Osteocyte (in vitro differentiated cells): Measurements from ENCODE around the gene TALDO1. TPM values are rescaled to one million over a fixed set of nuclear protein-coding genes. Genes with fewer than 3 reads are reported as not detected.

Experiments
- DNase-seq: peaks from one replicate; pipeline ENCODE4 v3.0.0; 2021; ENCODE audit warnings: mixed read lengths; ENCODE audit not compliant: unreplicated experiment; ENCODE audit errors: extremely low spot score
- H3K27ac Mint-ChIP-seq: one replicate; pipeline ENCODE4 v1.8.0; 2021; ENCODE audit warnings: mild to moderate bottlenecking, mixed read lengths; ENCODE audit not compliant: unreplicated experiment
- H3K27me3 Mint-ChIP-seq: one replicate; pipeline ENCODE4 v1.8.0; 2021; ENCODE audit warnings: mixed read lengths; ENCODE audit not compliant: unreplicated experiment
- H3K36me3 Mint-ChIP-seq: one replicate; pipeline ENCODE4 v1.8.0; 2021; ENCODE audit warnings: mixed read lengths; ENCODE audit not compliant: unreplicated experiment
- H3K4me1 Mint-ChIP-seq: one replicate; pipeline ENCODE4 v1.8.0; 2021; ENCODE audit warnings: mixed read lengths; ENCODE audit not compliant: unreplicated experiment
- H3K4me3 Mint-ChIP-seq: one replicate; pipeline ENCODE4 v1.8.0; 2021; ENCODE audit warnings: mild to moderate bottlenecking, moderate library complexity, mixed read lengths; ENCODE audit not compliant: unreplicated experiment
- H3K9me3 Mint-ChIP-seq: one replicate; pipeline ENCODE4 v1.8.0; 2021; ENCODE audit warnings: mixed read lengths; ENCODE audit not compliant: unreplicated experiment
- total RNA-seq: library from RNA; stranded (reverse); gene quantifications from 2 replicates; pipeline ENCODE4 v1.2.1, GENCODE V29; 2021
- TF ChIP-seq, protein P1 (sequence below): fragments of 200-600 bp; sonication (generic); IDR thresholded peaks from 2 replicates; pipeline ENCODE4 v1.5.0; 2021; ENCODE audit warnings: antibody characterized with exemption, mild to moderate bottlenecking, moderate library complexity

Gene TALDO1
- total RNA-seq, 1 donor from 2014 or later, result 171 TPM

DNA sequence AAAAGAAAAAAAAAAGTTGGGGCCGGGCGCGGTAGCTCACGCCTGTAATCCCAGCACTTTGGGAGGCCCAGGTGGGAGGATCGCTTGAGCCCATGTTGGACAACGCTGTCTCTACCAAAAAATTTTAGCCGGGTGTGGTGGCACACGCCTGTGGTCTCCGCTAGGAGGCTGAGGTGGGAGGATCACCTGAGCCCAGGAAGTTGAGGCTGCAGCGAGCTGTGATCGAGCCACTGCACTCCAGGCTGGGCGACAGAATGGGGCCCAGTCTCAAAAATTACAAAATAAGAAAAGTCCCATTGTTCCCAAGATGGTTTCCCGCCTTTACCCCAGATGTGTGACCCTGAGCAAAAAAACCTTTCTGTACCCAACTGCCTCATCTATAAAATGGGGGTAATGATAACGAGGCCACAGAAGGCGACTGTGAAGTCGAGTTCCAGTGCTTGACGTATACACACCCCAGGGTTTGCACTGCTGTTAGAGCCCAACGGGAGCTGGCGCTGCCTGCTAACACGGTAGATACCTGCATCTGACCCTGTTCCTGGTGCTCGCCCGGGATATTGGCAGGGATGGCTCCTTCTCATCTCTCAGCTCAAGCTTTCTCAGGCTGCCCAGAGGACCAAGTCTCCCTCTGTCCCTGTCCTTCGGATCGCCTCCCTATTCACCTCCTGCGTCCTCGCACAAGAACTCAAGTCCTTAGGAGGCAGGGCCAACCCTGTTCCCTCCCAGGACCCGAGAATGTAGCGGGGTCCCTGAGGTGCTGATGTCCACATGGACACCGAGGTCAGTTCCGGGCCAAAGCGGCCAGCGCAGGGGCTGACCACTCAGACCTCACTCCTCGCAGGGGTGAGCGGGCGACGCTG lies 61.4 kb downstream of the TALDO1 start:
- Mint-ChIP-seq H3K27me3 (no peaks in the 10 kb centered on the region), H3K27ac (peak overlapping the region; percentile 99), H3K36me3 (peaks cover 9% of the 10 kb centered on the region), H3K9me3 (no peaks in the 10 kb centered on the region), H3K4me3 (peak overlapping the region; percentile 87), H3K4me1 (peaks cover 36% of the 10 kb centered on the region)
- DNase-seq, result no peak
- TF ChIP-seq, protein P1, sequence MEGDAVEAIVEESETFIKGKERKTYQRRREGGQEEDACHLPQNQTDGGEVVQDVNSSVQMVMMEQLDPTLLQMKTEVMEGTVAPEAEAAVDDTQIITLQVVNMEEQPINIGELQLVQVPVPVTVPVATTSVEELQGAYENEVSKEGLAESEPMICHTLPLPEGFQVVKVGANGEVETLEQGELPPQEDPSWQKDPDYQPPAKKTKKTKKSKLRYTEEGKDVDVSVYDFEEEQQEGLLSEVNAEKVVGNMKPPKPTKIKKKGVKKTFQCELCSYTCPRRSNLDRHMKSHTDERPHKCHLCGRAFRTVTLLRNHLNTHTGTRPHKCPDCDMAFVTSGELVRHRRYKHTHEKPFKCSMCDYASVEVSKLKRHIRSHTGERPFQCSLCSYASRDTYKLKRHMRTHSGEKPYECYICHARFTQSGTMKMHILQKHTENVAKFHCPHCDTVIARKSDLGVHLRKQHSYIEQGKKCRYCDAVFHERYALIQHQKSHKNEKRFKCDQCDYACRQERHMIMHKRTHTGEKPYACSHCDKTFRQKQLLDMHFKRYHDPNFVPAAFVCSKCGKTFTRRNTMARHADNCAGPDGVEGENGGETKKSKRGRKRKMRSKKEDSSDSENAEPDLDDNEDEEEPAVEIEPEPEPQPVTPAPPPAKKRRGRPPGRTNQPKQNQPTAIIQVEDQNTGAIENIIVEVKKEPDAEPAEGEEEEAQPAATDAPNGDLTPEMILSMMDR, result no peak

DNA sequence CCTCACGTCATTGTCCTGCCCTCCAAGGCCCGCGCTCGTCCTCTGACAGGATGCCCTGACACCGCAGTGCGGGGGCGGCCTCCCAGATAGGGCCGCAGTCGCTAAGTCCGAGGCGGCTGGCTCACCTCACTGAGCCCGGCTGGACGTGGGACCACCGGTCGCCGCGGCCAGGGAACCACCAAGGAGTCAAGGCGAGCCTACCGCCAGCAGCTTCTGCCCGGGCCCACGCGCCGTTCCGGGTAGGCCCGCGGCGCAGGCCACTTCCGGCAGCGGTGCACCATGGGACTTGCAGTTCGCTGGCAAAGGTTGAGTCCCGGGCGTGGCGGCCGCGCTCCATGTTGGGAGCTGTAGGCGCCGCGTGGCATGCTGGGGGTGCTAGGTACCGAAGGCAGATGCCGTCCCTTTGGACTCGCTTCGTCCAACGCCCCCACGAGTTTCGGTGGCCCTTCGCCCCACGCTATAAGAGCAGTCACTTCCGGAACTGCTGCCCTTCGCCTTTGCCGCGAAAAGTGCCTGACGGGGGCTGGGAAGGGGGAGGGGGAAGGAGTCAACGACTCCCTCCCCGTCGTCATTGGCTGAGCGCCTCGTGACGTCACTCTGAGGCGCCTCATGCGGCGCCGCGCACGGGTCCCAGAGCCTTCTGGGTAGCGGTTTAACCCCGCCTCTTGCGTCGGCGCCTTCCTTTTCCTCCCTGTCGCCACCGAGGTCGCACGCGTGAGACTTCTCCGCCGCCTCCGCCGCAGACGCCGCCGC lies 62.2 kb downstream of the TALDO1 start, which contains the start of gene RPLP2:
Gene RPLP2 (plus strand): TSS at position 681 of the 753 bp plus-strand sequence. CDS start 268 bp downstream, outside the sequence.
- DNase-seq, result peak; percentile 98
- no peaks in the 10 kb centered on the region for H3K27me3 Mint-ChIP-seq
- TF ChIP-seq, protein P1, result no peak
- H3K4me1 Mint-ChIP-seq, result peaks cover 32% of the 10 kb centered on the region
- H3K4me3 Mint-ChIP-seq, result peak within 1 kb of the TSS; percentile 87
- H3K9me3 Mint-ChIP-seq, result no peaks in the 10 kb centered on the region
- H3K27ac Mint-ChIP-seq, result peak within 1 kb of the TSS; percentile 99
- H3K36me3 Mint-ChIP-seq, result peaks cover 11% of the 10 kb centered on the region

DNA sequence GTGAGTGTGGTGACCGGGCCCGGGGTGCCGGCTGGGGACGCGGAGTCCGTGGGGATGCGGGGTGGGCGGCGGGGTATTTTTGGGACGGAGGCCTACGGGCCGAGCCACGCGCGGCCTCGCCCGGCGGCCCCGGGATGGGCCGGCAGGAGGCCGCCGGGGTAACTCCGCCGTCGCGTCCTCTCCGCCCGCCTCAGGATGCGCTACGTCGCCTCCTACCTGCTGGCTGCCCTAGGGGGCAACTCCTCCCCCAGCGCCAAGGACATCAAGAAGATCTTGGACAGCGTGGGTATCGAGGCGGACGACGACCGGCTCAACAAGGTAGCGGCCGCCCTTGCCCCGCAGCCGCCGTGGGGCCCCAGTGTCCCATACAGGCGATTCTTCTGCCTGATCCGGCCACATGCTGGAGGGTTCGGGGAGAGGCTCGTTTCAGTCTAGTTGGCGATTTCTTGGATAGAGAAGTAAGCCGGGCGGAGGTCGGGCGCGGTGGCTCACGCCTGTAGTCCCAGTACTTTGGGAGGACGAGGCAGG lies 62.8 kb downstream of the TALDO1 start:
- Mint-ChIP-seq H3K9me3 (no peaks in the 10 kb centered on the region), H3K36me3 (peaks cover 11% of the 10 kb centered on the region), H3K27ac (peak overlapping the region; percentile 99), H3K4me3 (peak overlapping the region; percentile 87), H3K4me1 (peaks cover 30% of the 10 kb centered on the region), H3K27me3 (no peaks in the 10 kb centered on the region)
- TF ChIP-seq, protein P1, result peak; percentile 7
- DNase-seq, result no peak

DNA sequence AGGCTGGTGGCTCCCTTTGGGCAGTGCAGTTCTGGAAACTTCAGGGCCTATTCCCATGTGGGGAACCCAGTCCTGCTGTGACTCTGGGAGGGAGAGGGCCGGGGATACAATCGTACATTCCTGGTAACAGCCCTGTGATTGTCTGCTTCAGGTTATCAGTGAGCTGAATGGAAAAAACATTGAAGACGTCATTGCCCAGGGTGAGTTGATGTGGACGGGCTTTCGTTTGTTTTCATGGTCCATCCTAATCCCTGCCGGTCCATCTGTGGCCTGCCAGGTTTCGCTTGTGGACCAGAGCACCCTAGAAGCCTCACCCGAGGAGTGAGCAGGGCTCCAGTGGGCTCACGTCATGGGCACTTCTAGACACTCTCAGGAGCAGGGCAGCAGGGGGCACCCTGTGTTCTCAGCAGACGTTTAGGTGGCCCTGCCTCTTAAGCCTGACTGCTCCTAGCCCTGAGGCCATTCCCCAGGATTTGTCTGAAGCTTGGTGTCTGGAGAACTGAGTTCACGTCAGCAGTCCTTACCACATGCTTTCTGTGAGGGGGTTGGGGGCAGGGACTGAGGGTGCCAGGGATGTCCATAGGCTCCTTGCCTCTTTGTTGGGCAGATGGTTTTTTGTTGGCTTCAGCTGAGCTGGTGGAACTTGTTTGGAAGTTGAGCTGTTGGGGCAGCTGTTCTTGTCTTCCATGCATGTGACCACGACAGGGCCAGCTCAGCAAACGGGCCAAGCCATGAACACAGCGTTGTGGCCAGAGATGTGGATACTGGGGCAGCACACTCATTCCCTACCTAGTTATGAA lies 64.4 kb downstream of the TALDO1 start:
- no peak for DNase-seq
- H3K36me3 Mint-ChIP-seq, result peaks cover 11% of the 10 kb centered on the region
- H3K27ac Mint-ChIP-seq, result peak overlapping the region; percentile 31
- H3K9me3 Mint-ChIP-seq, result no peaks in the 10 kb centered on the region
- no peaks in the 10 kb centered on the region for H3K27me3 Mint-ChIP-seq
- TF ChIP-seq, protein P1, result no peak
- H3K4me3 Mint-ChIP-seq, result peak overlapping the region; percentile 87
- peaks cover 30% of the 10 kb centered on the region for H3K4me1 Mint-ChIP-seq
